Breast epithelium (tissue), 4 donors: Measurements from ENCODE around the gene NOL4L. TPM values are rescaled to one million over a fixed set of nuclear protein-coding genes. Genes with fewer than 3 reads are reported as not detected.

Source experiments
- DNase-seq, 2 donors: peaks; one replicate each; pipeline ENCODE4 v3.0.0-alpha.2; 2019; ENCODE audit warnings: low spot score in 2 of 2
- H3K27ac ChIP-seq, 2 donors: fragments of 200-600 bp; sonication (generic) in 1 of 2; one replicate each; pipeline ENCODE4 v1.5.1; 2016 to 2019; ENCODE audit warnings: mild to moderate bottlenecking in 1 of 2
- H3K27me3 ChIP-seq, 2 donors: fragments of 200-600 bp; sonication (generic) in 1 of 2; one replicate each; pipeline versions ENCODE4 v1.5.1 to v1.6.0; 2017 to 2019; ENCODE audit warnings: control low read depth in 1 of 2, mild to moderate bottlenecking in 1 of 2
- H3K36me3 ChIP-seq: fragments of 200-600 bp; one replicate; pipeline ENCODE4 v1.5.1; 2019
- H3K4me1 ChIP-seq, 2 donors: fragments of 200-600 bp; sonication (generic); one replicate each; pipeline ENCODE4 v1.5.1; 2016 to 2019; ENCODE audit warnings: control low read depth in 1 of 2
- H3K4me3 ChIP-seq, 3 donors: fragments of 200-600 bp; sonication (generic); 1 replicate in 2 of 3; 2 replicates in 1 of 3; pipeline ENCODE4 v1.5.1; 2016 to 2019; ENCODE audit warnings: mild to moderate bottlenecking in 3 of 3, moderate library complexity in 2 of 3
- H3K9me3 ChIP-seq, 2 donors: fragments of 200-600 bp; sonication (generic) in 1 of 2; one replicate each; pipeline ENCODE4 v1.5.1; 2016 to 2019; ENCODE audit warnings: control low read depth in 1 of 2
- POLR2A ChIP-seq: fragments of 450-650 bp; IDR thresholded peaks from one replicate; pipeline ENCODE4 v1.6.1; 2016; ENCODE audit warnings: antibody characterized with exemption, mild to moderate bottlenecking, moderate library complexity
- POLR2AphosphoS5 ChIP-seq, 3 donors: sonication (generic); formaldehyde crosslinking; IDR thresholded peaks; one replicate each; pipeline ENCODE4 v1.6.1; 2017; ENCODE audit warnings: antibody characterized with exemption in 3 of 3
- intact Hi-C: fragments of 100-400 bp; cut with DNase I; formaldehyde crosslinking; loops from one replicate; pipeline ENCODE4 v1.15.1; 2023; ENCODE audit warnings: low total_unique reads
- total RNA-seq, 3 donors: library from RNA; depleted of rRNA; stranded (reverse); fragments of >200 nt; gene quantifications; one replicate each; pipeline ENCODE4 v1.1.0, GENCODE V29; 2016
- TF ChIP-seq, protein P1 (sequence below), 3 donors: fragments of 450-650 bp; IDR thresholded peaks; one replicate each; pipeline ENCODE4 v1.5.1; 2016 to 2017; ENCODE audit warnings: antibody characterized with exemption in 3 of 3, mild to moderate bottlenecking in 3 of 3, moderate library complexity in 3 of 3

NOL4L gene
- total RNA-seq, 3 donors from 2014 or later = 3.7 to 18.4 (median 15.8) TPM

DNA sequence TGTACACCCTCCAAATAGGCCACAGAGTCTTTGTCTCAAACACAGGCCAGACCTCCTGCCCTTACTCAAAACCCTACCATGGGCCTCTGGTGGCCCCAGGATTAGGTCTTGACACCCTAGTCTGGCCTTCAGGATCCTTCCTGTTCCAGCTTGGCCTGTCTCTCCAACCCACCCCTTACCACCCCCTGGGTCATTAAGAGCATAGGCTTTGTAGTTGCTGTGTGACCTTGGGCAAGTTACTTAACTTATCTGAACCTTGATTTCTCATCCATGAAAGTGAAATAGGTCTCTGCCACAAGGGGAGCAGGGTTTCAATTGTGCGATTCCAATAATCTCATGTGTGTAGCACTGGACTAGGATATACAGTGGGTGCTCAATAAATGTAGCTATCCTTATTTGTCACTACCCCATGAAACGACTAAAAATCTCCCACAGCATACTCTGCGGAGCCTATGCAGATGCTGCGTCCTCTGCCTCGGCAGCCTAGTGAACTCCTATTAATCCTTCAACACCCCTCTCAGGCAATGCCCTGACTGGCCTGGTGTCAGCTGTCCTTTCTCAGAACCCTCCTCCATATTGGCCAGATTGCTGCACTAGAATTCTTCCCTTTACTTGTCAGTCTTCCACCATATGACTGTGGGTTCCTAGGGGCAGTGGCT is 39.7 kb upstream of the NOL4L start:
- no peak for DNase-seq

DNA sequence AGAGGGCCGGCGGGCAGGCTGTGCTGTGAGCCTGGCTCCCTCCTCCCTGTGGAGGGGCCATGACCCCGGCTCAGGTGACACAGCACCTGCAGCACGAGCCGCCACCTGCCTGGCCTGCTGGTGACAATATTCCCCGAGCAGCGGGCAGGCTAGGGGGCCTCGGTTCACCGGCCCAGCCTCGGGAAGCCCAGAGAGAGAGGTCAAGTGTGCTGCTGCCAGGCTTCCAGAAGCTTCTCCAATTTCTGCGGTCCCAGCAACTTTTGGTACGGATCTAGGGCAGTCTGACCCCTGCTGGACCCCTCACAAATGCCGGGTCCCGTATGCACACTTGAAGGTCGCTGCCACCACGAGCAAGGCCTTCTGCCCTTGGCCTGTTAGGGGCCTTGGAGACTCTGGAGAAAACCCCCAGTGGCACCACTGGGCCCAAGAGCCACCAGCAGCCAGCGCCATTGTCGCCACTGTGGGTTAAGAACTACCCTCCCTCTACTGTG is 38.6 kb upstream of the NOL4L start:
- H3K4me1 ChIP-seq = peaks cover 0 to 4% of the 10 kb centered on the region in 2 donors
- no peak for DNase-seq
- no peak overlapping the region for H3K27ac ChIP-seq
- intact Hi-C loops = no loop called here
- no peaks in the 10 kb centered on the region for H3K9me3 ChIP-seq
- H3K27me3 ChIP-seq = peaks cover 0 to 12% of the 10 kb centered on the region in 2 donors
- no peak overlapping the region for H3K4me3 ChIP-seq
- no peaks in the 10 kb centered on the region for H3K36me3 ChIP-seq
- TF ChIP-seq POLR2A = no peak
- no peak for TF ChIP-seq POLR2AphosphoS5 (IDR thresholded peaks at IDR 0.05)
- TF ChIP-seq, protein P1, sequence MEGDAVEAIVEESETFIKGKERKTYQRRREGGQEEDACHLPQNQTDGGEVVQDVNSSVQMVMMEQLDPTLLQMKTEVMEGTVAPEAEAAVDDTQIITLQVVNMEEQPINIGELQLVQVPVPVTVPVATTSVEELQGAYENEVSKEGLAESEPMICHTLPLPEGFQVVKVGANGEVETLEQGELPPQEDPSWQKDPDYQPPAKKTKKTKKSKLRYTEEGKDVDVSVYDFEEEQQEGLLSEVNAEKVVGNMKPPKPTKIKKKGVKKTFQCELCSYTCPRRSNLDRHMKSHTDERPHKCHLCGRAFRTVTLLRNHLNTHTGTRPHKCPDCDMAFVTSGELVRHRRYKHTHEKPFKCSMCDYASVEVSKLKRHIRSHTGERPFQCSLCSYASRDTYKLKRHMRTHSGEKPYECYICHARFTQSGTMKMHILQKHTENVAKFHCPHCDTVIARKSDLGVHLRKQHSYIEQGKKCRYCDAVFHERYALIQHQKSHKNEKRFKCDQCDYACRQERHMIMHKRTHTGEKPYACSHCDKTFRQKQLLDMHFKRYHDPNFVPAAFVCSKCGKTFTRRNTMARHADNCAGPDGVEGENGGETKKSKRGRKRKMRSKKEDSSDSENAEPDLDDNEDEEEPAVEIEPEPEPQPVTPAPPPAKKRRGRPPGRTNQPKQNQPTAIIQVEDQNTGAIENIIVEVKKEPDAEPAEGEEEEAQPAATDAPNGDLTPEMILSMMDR (IDR thresholded peaks at IDR 0.05) = no peak

More for the DNA sequence above, 39.7 kb upstream of the NOL4L start:
- peaks cover 0 to 12% of the 10 kb centered on the region in 2 donors for H3K27me3 ChIP-seq
- intact Hi-C loops = no loop called here
- no peak overlapping the region for H3K27ac ChIP-seq
- no peaks in the 10 kb centered on the region for H3K36me3 ChIP-seq
- no peaks in the 10 kb centered on the region for H3K9me3 ChIP-seq
- H3K4me3 ChIP-seq = no peak overlapping the region
- TF ChIP-seq POLR2A = no peak
- TF ChIP-seq, protein P1 (IDR thresholded peaks at IDR 0.05) = no peak
- no peak for TF ChIP-seq POLR2AphosphoS5 (IDR thresholded peaks at IDR 0.05)
- H3K4me1 ChIP-seq = peaks cover 0 to 4% of the 10 kb centered on the region in 2 donors

DNA sequence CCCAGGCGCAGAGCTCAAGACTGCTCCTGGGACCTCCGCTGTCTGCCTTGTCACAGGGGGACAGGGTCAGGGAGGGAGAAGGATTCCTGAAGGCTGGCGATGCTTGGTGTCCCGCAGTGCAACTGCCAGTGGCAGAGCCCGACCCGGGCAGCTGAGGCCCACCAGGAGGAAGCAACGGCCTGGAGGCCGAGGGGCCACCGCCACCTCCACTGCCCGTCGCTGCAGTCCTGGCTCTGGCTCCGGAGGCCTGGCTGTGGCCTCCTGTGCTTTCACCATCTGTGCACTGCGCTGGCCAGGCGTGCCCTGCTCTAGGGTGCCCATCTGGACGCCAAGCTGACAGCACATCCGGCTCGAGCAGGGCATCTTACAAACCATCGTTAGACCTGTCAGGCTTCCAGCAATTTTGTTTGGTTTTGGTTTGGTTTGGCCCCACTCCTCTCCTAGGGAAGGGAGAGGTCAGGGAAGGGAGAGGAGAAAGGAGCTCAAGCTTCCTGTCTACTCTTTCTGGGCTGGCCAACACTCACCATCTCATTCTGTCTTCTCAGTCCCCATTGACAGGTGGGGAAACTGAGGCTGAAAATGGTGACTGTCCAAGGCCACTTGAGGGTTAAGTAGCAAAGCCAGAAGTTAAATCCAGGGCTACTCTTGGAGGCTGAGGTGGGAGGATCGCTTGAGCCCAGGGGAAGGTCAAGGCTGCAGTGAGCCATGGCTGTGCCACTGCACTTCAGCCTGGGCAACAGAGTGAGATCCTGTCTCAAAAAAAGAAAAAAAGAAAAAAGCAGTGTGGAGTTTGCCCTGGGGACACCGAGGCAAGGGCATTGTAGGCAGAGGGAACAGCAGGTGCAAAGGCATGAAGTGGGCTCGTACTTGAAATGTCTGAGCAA is 37.7 kb upstream of the NOL4L start:
- no peak overlapping the region for H3K27ac ChIP-seq
- intact Hi-C loops = no loop called here
- TF ChIP-seq, protein P1 (IDR thresholded peaks at IDR 0.05) = no peak
- TF ChIP-seq POLR2A (no peak), POLR2AphosphoS5 (IDR thresholded peaks at IDR 0.05) (no peak)
- DNase-seq = no peak
- H3K9me3 ChIP-seq = no peaks in the 10 kb centered on the region
- no peak overlapping the region for H3K4me3 ChIP-seq
- H3K4me1 ChIP-seq = peaks cover 0 to 4% of the 10 kb centered on the region in 2 donors
- H3K36me3 ChIP-seq = no peaks in the 10 kb centered on the region
- H3K27me3 ChIP-seq = peaks cover 0 to 12% of the 10 kb centered on the region in 2 donors

DNA sequence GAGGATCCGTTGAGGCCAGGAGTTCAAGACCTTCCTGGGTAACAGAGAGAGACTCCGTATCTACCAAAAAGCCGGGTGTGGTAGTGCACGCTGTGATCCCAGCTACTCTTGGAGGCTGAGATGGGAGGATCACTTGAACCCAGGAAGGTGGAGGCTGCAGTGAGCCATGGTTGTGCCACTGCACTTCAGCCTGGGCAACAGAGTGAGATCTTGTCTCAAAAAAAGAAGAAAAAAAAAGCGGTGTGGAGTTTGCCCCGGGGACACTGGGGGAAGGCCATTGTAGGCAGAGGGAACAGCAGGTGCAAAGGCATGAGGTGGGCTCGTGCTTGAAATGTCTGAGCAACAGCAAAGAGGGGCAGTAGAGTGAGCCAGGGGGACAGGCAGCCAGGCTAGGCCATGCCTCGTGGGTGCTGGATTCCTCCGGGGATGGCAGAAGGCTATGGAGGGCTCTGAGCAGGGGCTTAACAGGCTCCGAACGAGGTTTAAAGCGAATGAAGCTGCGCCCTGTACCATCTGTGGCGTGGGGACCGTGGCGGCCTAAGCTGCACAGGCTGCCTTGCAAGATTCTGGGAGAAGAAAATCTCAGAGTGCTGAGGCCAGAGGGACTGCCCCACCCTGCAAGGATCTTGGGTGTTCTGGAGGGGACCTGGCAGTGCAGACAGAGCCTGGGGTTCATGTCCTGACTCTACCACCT is 36.9 kb upstream of the NOL4L start:
- Histone ChIP-seq H3K27ac (no peak overlapping the region), H3K9me3 (no peaks in the 10 kb centered on the region), H3K36me3 (no peaks in the 10 kb centered on the region), H3K4me1 (no peaks in the 10 kb centered on the region), H3K27me3 (peaks cover 0 to 9% of the 10 kb centered on the region in 2 donors), H3K4me3 (no peak overlapping the region)
- intact Hi-C loops = no loop called here
- TF ChIP-seq POLR2AphosphoS5 (IDR thresholded peaks at IDR 0.05) (no peak), POLR2A (no peak)
- TF ChIP-seq, protein P1 (IDR thresholded peaks at IDR 0.05) = no peak
- DNase-seq = no peak
